H9 (cell line): ENCODE measurements around the gene USP8. TPM values are rescaled to one million over a fixed set of nuclear protein-coding genes. Genes with fewer than 3 reads are reported as not detected.
A peak's percentile ranks its signal among the peaks of the same experiment; 100 is the strongest.

Experiments
- DNase-seq: peaks from one replicate; pipeline ENCODE4 v3.0.0-alpha.2; 2017
- H2AFZ ChIP-seq: one replicate; pipeline ENCODE4 v1.6.1; 2013; ENCODE audit warnings: mild to moderate bottlenecking, low read length, control low read depth, moderate library complexity
- H2AK5ac ChIP-seq: 2 replicates; pipeline ENCODE4 v1.6.1; 2013; ENCODE audit warnings: low read length, control low read depth, mixed read lengths; ENCODE audit not compliant: insufficient read length
- H2BK120ac ChIP-seq: one replicate; pipeline ENCODE4 v1.6.1; 2013; ENCODE audit warnings: low read depth, mild to moderate bottlenecking, low read length, control low read depth, inconsistent platforms; ENCODE audit not compliant: poor library complexity, severe bottlenecking
- H2BK12ac ChIP-seq: 2 replicates; pipeline ENCODE4 v1.6.1; 2013; ENCODE audit warnings: low read length, control low read depth, mixed read lengths, low read depth; ENCODE audit not compliant: insufficient read length
- H2BK15ac ChIP-seq: 2 replicates; pipeline ENCODE4 v1.6.1; 2013; ENCODE audit warnings: low read depth, low read length, control low read depth
- H2BK20ac ChIP-seq: one replicate; pipeline ENCODE4 v1.6.1; 2013; ENCODE audit warnings: low read depth, mild to moderate bottlenecking, low read length, control low read depth, inconsistent platforms; ENCODE audit not compliant: poor library complexity, severe bottlenecking
- H2BK5ac ChIP-seq: 2 replicates; pipeline ENCODE4 v1.6.1; 2013; ENCODE audit warnings: low read length, control low read depth, mixed read lengths; ENCODE audit not compliant: insufficient read length
- H3K14ac ChIP-seq: 2 replicates; pipeline ENCODE4 v1.6.1; 2013; ENCODE audit warnings: low read length, control low read depth; ENCODE audit not compliant: insufficient read depth
- H3K18ac ChIP-seq: 2 replicates; pipeline ENCODE4 v1.6.1; 2013; ENCODE audit warnings: low read depth, mild to moderate bottlenecking, mixed read lengths, low read length, control low read depth; ENCODE audit not compliant: insufficient read length
- H3K23ac ChIP-seq: 2 replicates; pipeline ENCODE4 v1.6.1; 2013; ENCODE audit warnings: low read length, control low read depth, mixed read lengths, low read depth; ENCODE audit not compliant: insufficient read length
- H3K23me2 ChIP-seq: 2 replicates; pipeline ENCODE4 v1.6.1; 2013; ENCODE audit warnings: low read depth, mild to moderate bottlenecking, mixed read lengths, low read length, control low read depth; ENCODE audit not compliant: insufficient read length, poor library complexity, severe bottlenecking
- H3K27ac ChIP-seq: 2 replicates; pipeline ENCODE4 v1.5.1; 2013; ENCODE audit warnings: low read length, control low read depth, mixed read lengths, low read depth; ENCODE audit not compliant: insufficient read length
- H3K27me3 ChIP-seq: 2 replicates; pipeline ENCODE4 v1.6.1; 2013; ENCODE audit warnings: low read length, control low read depth, inconsistent platforms; ENCODE audit not compliant: insufficient read depth
- H3K4ac ChIP-seq: 2 replicates; pipeline ENCODE4 v1.6.1; 2013; ENCODE audit warnings: low read depth, mild to moderate bottlenecking, control low read depth, inconsistent platforms, low read length, moderate library complexity
- H3K4me1 ChIP-seq: 2 replicates; pipeline ENCODE4 v1.6.1; 2013; ENCODE audit warnings: low read length, control low read depth, inconsistent platforms; ENCODE audit not compliant: insufficient read depth
- H3K4me2 ChIP-seq: 2 replicates; pipeline ENCODE4 v1.6.1; 2013; ENCODE audit warnings: low read length, control low read depth, mixed read lengths; ENCODE audit not compliant: insufficient read length, insufficient read depth
- H3K56ac ChIP-seq: 2 replicates; pipeline ENCODE4 v1.6.1; 2013; ENCODE audit warnings: low read depth, mild to moderate bottlenecking, mixed read lengths, low read length, control low read depth; ENCODE audit not compliant: insufficient read length
- H3K79me1 ChIP-seq: 2 replicates; pipeline ENCODE4 v1.6.1; 2013; ENCODE audit warnings: low read depth, mild to moderate bottlenecking, moderate library complexity, low read length, control low read depth, inconsistent platforms; ENCODE audit not compliant: insufficient read depth, poor library complexity, severe bottlenecking
- H3K79me2 ChIP-seq: 2 replicates; pipeline ENCODE4 v1.6.1; 2013; ENCODE audit warnings: low read length, control low read depth, inconsistent platforms; ENCODE audit not compliant: insufficient read depth
- H3K9ac ChIP-seq: 2 replicates; pipeline ENCODE4 v1.6.1; 2013; ENCODE audit warnings: low read length, control low read depth, mixed read lengths; ENCODE audit not compliant: insufficient read length; ENCODE audit errors: extremely low read depth
- H3K9me3 ChIP-seq: one replicate; pipeline ENCODE4 v1.6.1; 2013; ENCODE audit warnings: low read depth, low read length, inconsistent platforms; ENCODE audit not compliant: control insufficient read depth
- H3T11ph ChIP-seq: one replicate; pipeline ENCODE4 v1.6.1; 2013; ENCODE audit warnings: mild to moderate bottlenecking, low read length, control low read depth, inconsistent platforms
- H4K20me1 ChIP-seq: one replicate; pipeline ENCODE4 v1.6.1; 2013; ENCODE audit not compliant: control insufficient read depth, insufficient read length, insufficient read depth
- H4K5ac ChIP-seq: 2 replicates; pipeline ENCODE4 v1.6.1; 2013; ENCODE audit warnings: low read depth, mild to moderate bottlenecking, mixed read lengths, low read length, control low read depth; ENCODE audit not compliant: insufficient read length
- H4K8ac ChIP-seq: replicated peaks from 2 replicates; pipeline ENCODE4 v1.6.1; 2013; ENCODE audit warnings: low read length, control low read depth, mixed read lengths, low read depth; ENCODE audit not compliant: insufficient read length
- H4K91ac ChIP-seq: 2 replicates; pipeline ENCODE4 v1.6.1; 2013; ENCODE audit warnings: low read depth, mild to moderate bottlenecking, moderate library complexity, mixed read lengths, low read length, control low read depth; ENCODE audit not compliant: insufficient read length
- H3K27ac Mint-ChIP-seq, 3 experiments: 2 replicates in 2 of 3; 3 replicates in 1 of 3; pipeline ENCODE4 v1.8.0; 2020 to 2021; ENCODE audit warnings: mixed read lengths in 3 of 3, mild to moderate bottlenecking in 1 of 3, moderate library complexity in 1 of 3
- H3K27me3 Mint-ChIP-seq: 2 replicates; pipeline ENCODE4 v1.8.0; 2021; ENCODE audit warnings: low read depth, mild to moderate bottlenecking, moderate library complexity, mixed read lengths
- H3K36me3 Mint-ChIP-seq, 3 experiments: 2 replicates in 2 of 3; 3 replicates in 1 of 3; pipeline ENCODE4 v1.8.0; 2020 to 2021; ENCODE audit warnings: low read depth in 3 of 3, mixed read lengths in 3 of 3; ENCODE audit not compliant: insufficient read depth in 1 of 3
- H3K4me1 Mint-ChIP-seq, 2 experiments: 2 replicates each; pipeline ENCODE4 v1.8.0; 2020; ENCODE audit warnings: mixed read lengths in 2 of 2
- H3K4me3 Mint-ChIP-seq, 2 experiments: 2 replicates in 1 of 2; 3 replicates in 1 of 2; pipeline ENCODE4 v1.8.0; 2020 to 2021; ENCODE audit warnings: mild to moderate bottlenecking in 2 of 2, mixed read lengths in 2 of 2, moderate library complexity in 1 of 2
- H3K9me3 Mint-ChIP-seq, 2 experiments: 2 replicates in 1 of 2; 3 replicates in 1 of 2; pipeline ENCODE4 v1.8.0; 2020; ENCODE audit warnings: mild to moderate bottlenecking in 2 of 2, mixed read lengths in 2 of 2, moderate library complexity in 1 of 2
- CTCF ChIP-seq: fragments of 200-600 bp; sonication (generic); conservative IDR thresholded peaks from 3 replicates; pipeline ENCODE4 v1.8.0; 2021; ENCODE audit warnings: antibody characterized with exemption, mild to moderate bottlenecking
- WGBS: extraction: QIAGEN DNeasy Blood & Tissue Kit; methylation state at CpG from one replicate; pipeline ENCODE4 v1.1.7; 2013; ENCODE audit warnings: missing lambda C conversion rate, low lambda C conversion rate, mixed read lengths; ENCODE audit not compliant: insufficient read length; ENCODE audit errors: extremely low coverage; 5-methylcytosine and 5-hydroxymethylcytosine counted together
- total RNA-seq: library from RNA; stranded (reverse); gene quantifications from 2 replicates; pipeline ENCODE4 v1.2.1, GENCODE V29; 2021

USP8 gene
- total RNA-seq, 1 experiment from 2014 or later, result 67.1 TPM

DNA sequence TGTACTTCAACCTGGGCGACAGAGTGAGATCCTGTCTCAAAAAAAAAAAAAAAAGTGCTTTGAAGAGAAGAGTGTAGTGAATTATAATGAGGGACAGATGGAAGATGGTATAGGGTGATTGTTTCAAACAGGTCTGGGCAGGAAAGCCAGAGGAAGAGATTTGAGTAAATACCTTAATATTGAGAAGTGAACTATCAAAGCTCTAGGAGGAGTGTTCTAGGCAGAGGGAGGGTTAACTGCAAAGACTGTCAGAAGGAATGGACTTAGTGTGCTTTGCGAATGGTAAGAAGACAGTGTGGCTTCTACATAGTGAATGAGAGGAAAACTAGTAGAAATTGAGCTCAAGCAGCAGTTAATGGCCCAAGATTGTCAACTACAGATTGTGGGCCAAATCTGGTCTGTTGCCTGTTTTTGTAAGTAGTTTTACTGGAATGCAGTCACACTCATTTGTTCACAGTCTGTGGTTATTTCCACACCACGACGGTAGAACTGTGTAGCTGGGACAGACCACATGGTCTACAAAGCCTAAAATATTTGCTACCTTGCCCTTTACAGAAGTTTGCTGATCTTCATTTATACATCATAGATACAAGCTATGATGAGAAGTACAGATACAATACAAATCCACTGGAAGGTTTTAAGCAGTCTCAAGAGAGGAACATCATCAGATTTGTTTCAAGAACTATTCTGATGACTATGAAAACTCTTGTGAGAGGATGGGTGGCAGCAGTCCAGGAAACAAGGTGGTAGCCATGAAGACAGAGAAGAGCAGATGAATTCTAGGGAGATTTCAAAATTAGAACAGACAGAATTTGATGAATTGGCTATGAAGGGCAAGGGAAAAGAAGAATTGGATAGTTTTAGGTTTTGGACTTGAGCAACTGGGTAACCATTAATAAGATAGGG, 138.8 kb downstream of the USP8 start:
- Mint-ChIP-seq H3K4me3 (no peak overlapping the region), H3K9me3 (no peaks in the 10 kb centered on the region), H3K36me3 (peaks cover 5 to 38% (median 23%) of the 10 kb centered on the region in 3 experiments; a peak in 6 of 7 replicates), H3K4me1 (no peaks in the 10 kb centered on the region), H3K27me3 (no peaks in the 10 kb centered on the region), H3K27ac (peak overlapping the region in 2 of 3 experiments; percentile 22 to 49; a peak in 4 of 7 replicates)
- Histone ChIP-seq H3T11ph (no peak overlapping the region), H3K9ac (no peak overlapping the region), H4K91ac (no peak overlapping the region), H3K18ac (no peak overlapping the region), H2AFZ (no peak overlapping the region), H4K8ac (no peak overlapping the region), H3K79me1 (no peaks in the 10 kb centered on the region), H2BK12ac (no peak overlapping the region), H3K56ac (no peak overlapping the region), H3K23me2 (no peaks in the 10 kb centered on the region), H2BK20ac (no peak overlapping the region), H3K14ac (no peak overlapping the region), H3K79me2 (no peaks in the 10 kb centered on the region), H4K20me1 (no peaks in the 10 kb centered on the region), H3K4ac (no peak overlapping the region), H3K9me3 (no peaks in the 10 kb centered on the region), H3K27ac (no peak overlapping the region), H3K23ac (no peak overlapping the region), H3K27me3 (no peaks in the 10 kb centered on the region), H3K4me1 (no peaks in the 10 kb centered on the region), H2BK120ac (no peak overlapping the region), H3K4me2 (no peak overlapping the region), H2BK5ac (no peak overlapping the region), H2BK15ac (no peak overlapping the region), H2AK5ac (no peak overlapping the region), H4K5ac (no peak overlapping the region)
- no peak for DNase-seq
- no CpG with 5 or more reads among the region's 4 CpGs for WGBS
- TF ChIP-seq CTCF, result no peak
